ENCODE measurements around the gene KRT33A.

Gene KRT33A

GRCh38 chr17:41333836-41334235 lies 16.8 kb downstream of the KRT33A start:
- Histone ChIP-seq H2AFZ (ENCODE audit: low read length) (no peak overlapping the region), H3K27me3 (ENCODE audit: insufficient read depth, low read length) (no peaks in the 10 kb centered on the region), H4K20me1 (ENCODE audit: insufficient read depth, low read length) (no peaks in the 10 kb centered on the region), H3K9ac (ENCODE audit: low read length) (no peak overlapping the region), H3K4me1 (ENCODE audit: insufficient read depth, low read length, severe bottlenecking) (no peaks in the 10 kb centered on the region), H3K4me2 (ENCODE audit: low read length) (no peak overlapping the region), H3K79me2 (ENCODE audit: insufficient read depth, low read length) (no peaks in the 10 kb centered on the region), H3K9me3 (ENCODE audit: low read length) (no peaks in the 10 kb centered on the region), H3K36me3 (ENCODE audit: insufficient read depth, low read length) (no peaks in the 10 kb centered on the region), H3K9me2 (ENCODE audit: low read depth, low read length) (no peaks in the 10 kb centered on the region), H3K27ac (ENCODE audit: low read depth, low read length, poor library complexity, severe bottlenecking) (no peak overlapping the region), H3F3A (ENCODE audit: insufficient read depth, low read length) (no peaks in the 10 kb centered on the region), H3K4me3 (ENCODE audit: low read depth, low read length, poor library complexity, severe bottlenecking) (no peak overlapping the region)
- no peak for TF ChIP-seq EZH2 (IDR thresholded peaks at IDR 0.05; ENCODE audit: borderline replicate concordance, low read length)
- no peak for TF ChIP-seq CTCF (IDR thresholded peaks at IDR 0.05; ENCODE audit: low read length)

DNA sequence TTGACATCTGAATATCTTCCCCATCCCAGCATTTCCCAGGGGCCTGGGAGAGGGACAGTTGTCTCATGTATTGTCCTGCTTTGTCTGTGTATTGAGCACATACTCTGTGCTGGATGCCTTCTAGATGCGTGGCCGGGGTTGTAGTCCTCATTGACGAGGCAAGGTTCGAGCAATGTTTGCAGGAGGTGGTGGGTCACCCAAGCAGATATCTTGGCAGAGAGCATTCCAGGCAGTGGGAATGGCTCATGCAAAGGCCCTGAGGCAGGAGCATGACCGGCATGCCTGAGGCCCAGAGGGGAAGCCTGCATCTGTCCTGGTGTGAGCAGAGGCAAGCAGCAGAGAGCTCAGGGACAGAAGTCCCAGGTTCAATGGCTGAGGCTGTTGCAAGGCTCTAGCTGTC lies 17.5 kb downstream of the KRT33A start:
- Histone ChIP-seq H2AFZ (ENCODE audit: low read length) (no peak overlapping the region), H4K20me1 (ENCODE audit: insufficient read depth, low read length) (no peaks in the 10 kb centered on the region), H3K79me2 (ENCODE audit: insufficient read depth, low read length) (no peaks in the 10 kb centered on the region), H3K9me2 (ENCODE audit: low read depth, low read length) (no peaks in the 10 kb centered on the region), H3K36me3 (ENCODE audit: insufficient read depth, low read length) (no peaks in the 10 kb centered on the region), H3K4me2 (ENCODE audit: low read length) (no peak overlapping the region), H3K27me3 (ENCODE audit: insufficient read depth, low read length) (no peaks in the 10 kb centered on the region), H3F3A (ENCODE audit: insufficient read depth, low read length) (no peaks in the 10 kb centered on the region), H3K9ac (ENCODE audit: low read length) (no peak overlapping the region), H3K4me1 (ENCODE audit: insufficient read depth, low read length, severe bottlenecking) (no peaks in the 10 kb centered on the region), H3K4me3 (ENCODE audit: low read depth, low read length, poor library complexity, severe bottlenecking) (no peak overlapping the region), H3K27ac (ENCODE audit: low read depth, low read length, poor library complexity, severe bottlenecking) (no peak overlapping the region), H3K9me3 (ENCODE audit: low read length) (no peaks in the 10 kb centered on the region)
- TF ChIP-seq EZH2 (IDR thresholded peaks at IDR 0.05; ENCODE audit: borderline replicate concordance, low read length) (no peak), CTCF (IDR thresholded peaks at IDR 0.05; ENCODE audit: low read length) (no peak)

- Histone ChIP-seq H2AFZ (ENCODE audit: low read length) (no peak overlapping the region), H3K4me1 (ENCODE audit: insufficient read depth, low read length, severe bottlenecking) (no peaks in the 10 kb centered on the region), H3K4me2 (ENCODE audit: low read length) (no peak overlapping the region), H3K27me3 (ENCODE audit: insufficient read depth, low read length) (no peaks in the 10 kb centered on the region), H3F3A (ENCODE audit: insufficient read depth, low read length) (no peaks in the 10 kb centered on the region), H3K4me3 (ENCODE audit: low read depth, low read length, poor library complexity, severe bottlenecking) (no peak overlapping the region), H4K20me1 (ENCODE audit: insufficient read depth, low read length) (no peaks in the 10 kb centered on the region), H3K9me3 (ENCODE audit: low read length) (no peaks in the 10 kb centered on the region), H3K79me2 (ENCODE audit: insufficient read depth, low read length) (no peaks in the 10 kb centered on the region), H3K36me3 (ENCODE audit: insufficient read depth, low read length) (no peaks in the 10 kb centered on the region), H3K9ac (ENCODE audit: low read length) (no peak overlapping the region), H3K27ac (ENCODE audit: low read depth, low read length, poor library complexity, severe bottlenecking) (no peak overlapping the region), H3K9me2 (ENCODE audit: low read depth, low read length) (no peaks in the 10 kb centered on the region)
- TF ChIP-seq EZH2 (IDR thresholded peaks at IDR 0.05; ENCODE audit: borderline replicate concordance, low read length) (no peak), CTCF (IDR thresholded peaks at IDR 0.05; ENCODE audit: low read length) (no peak)
Measured at GRCh38 chr17:41332239-41332638, 18.4 kb downstream of the KRT33A start.

Measured in OCI-LY1 (cell line).